ENCODE results near the gene LRRC18.

LRRC18 gene

DNA sequence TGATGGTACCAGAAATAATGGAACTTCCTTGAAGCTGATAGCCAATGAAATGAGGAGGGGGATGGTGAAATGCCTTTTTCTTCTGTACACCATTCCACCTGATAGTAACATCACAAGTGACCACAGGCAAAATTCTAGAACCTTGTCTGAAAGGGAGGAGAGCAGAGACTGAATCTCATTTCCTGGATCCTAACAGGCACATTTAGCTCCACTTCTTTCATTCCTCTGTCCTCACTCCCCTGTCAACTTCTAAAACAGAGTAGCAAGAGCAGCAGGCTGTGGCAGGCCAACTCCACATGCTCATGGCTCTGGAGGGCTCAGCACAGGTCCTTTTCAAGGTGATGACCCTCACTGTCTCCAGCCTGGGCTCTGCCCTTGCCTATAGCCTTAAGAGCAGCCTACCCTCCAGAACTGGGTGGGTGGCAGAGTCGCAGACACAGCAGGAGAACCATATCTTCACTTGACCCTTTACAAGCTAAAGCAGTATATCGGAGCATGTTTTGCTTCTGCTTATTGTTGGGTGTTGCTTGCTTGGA lies at the start of gene LRRC18:
LRRC18 (minus strand) TSS at position 51 of the 536 bp plus-strand sequence. CDS start 25,685 bp downstream, outside the sequence.
- DNase-seq: no peak

DNA sequence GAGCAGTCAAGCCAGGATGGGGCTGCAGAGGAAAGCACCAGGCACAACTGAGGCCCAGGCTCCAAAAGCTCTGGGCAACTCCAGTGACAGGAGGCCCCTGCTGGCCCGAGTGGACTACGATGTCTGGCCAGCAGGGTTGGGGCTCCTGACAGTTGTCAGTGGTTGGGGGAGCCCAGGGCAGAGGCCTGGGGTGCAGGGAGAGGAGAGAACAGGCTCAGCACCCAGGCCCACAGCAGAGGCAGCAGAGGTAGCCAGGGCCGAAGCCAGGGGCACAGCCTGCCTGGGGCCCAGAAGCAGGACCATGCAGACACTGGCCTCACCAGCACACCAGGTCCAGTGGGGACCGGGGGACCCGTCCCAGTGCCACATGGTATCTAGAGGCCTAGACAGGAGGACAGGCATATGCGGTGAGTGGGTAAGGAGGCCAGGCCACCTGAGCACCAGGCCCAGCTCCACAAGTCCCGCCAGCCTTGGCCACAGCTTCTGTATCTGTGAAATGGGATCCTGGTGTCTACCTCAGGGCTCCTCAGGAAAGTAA lies 46.0 kb upstream of the LRRC18 start:
- no peak for DNase-seq

DNA sequence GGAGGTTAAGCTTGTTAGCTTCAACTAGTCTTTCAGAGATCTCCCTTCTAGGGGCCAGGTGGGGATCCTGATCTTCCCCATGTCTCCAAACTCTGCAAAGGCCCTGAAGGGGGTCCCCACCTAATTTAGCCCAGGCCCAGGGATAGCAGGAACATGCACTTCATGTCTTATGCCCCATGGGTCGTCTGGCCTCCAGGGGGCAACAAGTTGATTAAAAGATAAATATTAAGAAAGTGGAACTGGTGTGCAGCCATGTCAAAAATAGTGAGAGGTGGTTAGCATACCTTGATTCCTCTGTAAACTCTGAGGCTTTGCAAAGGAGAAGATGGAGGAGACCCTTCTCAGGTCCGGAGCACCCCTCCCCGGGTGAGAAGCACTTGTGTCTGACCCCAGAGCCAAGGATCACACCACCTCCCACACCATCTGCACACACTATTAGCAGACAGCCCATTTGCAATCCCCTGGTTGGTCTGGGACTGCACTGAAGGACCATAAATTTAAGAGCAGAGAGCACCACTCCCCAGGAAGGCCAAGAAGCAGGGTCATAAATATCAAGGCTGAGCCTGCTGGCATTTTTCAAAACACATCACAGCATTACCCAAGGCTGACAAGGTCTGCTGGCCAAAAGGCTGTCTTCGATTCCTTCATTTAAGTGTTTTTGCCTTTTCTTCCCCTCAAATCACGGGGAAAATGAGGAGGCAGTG lies 44.2 kb upstream of the LRRC18 start:
- no peak for DNase-seq

DNA sequence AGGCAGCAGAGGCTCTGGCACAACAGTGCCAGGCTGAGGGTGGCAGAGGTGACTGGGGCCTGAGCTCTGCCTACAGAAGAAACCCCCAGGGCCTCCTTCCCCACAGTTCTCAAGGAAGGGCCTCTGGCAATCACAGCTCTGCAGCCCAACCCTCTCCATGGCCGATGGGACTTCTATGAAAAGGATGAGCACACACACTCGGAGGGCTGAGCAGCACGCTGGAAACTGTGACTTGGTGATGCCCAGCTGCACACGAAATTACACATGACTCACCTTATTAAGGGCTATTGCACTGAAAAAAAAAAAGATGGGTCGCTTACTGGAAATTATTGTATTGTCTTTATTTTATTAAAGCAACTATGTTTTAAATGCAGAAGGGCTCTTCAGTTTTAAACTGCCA lies 42.9 kb upstream of the LRRC18 start:
- no peak for DNase-seq

DNA sequence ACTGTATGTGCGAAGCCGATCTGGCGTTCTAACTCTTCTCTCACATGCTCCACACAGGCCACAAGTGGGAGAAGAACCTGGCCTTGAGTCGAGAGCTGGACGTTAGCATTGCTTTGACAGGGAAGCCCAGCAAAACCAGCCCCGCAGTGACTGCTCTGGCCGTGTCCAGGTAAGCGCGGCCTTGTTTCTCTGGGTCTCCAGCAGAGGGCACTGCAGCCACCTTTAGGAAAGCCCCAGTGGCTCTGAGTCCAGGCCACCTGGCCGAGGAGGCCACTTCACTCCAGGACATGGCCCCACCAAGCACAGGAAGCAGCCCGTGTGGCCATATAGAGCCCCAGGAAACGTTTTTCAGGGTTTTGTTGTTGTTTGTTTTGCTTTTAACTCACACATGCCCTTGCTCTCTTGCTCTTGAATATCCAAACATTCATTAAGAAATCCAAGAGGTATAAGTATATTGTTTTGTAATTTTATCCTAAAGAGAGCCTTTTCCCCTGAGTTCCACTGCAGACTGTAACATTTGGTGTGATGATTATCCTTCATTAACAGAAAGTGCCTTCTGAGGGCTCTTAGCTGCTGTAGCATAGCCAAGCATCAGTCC lies 41.8 kb upstream of the LRRC18 start:
- DNase-seq: peak in 1 of 2 experiments; percentile 1

DNA sequence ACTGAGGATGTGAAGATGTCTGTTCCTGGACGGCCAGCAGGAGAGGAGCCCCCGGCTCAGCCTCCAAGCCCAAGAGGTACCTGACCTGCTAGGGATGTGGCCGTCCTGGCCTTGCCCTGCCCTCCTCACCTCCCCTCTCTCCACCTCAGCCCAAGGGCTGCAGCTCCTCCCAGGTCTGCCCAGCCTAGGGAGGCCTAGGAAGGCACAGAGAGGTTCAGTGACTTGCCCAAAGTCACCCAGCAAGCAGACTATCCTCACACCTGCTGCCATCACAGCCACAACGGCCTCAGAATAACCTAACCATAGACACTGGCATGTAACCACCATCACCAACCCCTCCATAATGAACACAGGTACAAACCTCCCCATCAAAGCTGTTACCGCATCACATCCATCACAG lies 38.7 kb upstream of the LRRC18 start:
- DNase-seq: no peak

DNA sequence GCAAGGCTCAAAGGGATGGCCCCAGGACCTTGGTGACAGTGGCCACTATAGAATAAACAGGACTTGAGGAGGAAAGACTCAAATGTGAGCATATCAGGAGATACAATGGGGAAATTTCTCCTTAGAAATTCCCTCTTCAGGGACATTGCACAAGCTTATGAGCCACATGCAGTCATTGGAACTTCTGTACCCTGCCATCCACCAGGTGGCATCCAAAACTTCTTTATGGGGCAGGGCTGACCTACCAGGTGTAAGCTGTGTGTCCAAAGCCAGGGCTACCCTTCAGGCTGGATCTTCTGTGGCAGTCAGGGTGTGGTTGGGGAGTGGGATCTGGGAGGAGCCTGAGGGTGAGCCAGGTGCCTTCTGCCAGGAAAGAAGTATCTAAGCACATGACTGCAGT lies 36.6 kb upstream of the LRRC18 start:
- no peak for DNase-seq

DNA sequence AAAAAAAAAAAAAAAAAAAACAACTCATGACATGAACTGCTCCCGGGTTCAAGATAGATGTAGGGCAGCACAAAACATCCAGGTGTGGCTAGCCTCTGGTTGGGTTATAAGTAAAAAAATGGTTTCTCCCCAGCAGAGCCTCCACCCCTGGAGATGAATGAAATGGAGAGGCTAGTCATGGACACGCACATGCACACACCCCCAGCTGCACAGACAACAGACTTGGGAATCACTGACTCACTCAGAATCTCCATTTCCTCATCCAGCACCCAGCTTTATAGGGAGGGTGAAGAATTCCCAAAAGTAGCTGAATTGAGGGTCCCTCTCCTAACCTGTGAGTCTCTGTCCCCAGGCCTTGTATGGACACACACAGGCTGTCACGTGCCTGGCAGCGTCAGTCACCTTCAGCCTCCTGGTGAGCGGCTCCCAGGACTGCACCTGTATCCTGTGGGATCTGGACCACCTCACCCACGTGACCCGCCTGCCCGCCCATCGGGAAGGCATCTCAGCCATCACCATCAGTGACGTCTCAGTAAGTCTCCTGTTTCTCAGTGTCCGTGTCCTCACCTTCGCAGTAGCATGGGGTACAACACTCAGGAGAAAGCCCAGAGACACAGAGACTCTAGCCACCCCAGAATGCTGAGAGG lies 35.0 kb upstream of the LRRC18 start:
- DNase-seq: no peak

DNA sequence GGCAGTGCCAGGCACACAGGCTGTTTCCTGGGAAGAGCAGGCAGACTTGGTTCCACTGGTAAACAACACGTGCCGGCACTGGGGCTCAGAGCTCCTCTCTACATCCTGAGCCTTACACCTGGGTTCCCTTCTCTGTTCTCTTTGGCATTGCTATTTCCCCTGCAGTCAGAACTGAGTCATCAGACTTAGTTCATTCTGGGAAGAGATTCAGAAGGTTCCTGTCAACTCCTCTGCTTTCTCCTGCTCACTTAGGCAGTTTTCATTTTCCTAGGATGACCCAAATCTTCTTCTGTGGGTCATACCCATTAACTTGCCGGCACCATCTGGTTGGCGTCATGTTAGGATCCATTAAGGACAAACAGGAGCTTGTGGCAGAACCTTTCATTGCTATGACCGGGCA lies 33.4 kb upstream of the LRRC18 start:
- no peak for DNase-seq

DNA sequence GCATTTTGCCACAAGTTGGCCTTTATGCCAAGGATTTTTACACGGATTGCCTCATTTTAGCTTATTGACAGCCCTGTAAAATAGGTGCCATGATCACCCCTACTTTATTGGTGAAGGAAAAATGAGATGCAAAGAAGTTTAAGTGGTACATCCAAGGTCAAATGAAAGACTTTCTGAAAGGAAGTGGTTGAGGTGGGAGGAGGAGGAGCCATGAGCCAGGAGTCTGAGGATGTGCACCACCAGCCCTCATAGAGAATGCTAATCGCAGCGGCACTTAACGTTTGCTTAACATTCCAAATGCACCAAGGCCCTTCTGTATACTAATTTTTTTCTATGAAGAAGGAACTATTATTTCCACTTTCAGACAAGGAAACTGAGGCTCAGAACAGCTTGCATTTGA lies 31.0 kb upstream of the LRRC18 start:
- DNase-seq: no peak

DNA sequence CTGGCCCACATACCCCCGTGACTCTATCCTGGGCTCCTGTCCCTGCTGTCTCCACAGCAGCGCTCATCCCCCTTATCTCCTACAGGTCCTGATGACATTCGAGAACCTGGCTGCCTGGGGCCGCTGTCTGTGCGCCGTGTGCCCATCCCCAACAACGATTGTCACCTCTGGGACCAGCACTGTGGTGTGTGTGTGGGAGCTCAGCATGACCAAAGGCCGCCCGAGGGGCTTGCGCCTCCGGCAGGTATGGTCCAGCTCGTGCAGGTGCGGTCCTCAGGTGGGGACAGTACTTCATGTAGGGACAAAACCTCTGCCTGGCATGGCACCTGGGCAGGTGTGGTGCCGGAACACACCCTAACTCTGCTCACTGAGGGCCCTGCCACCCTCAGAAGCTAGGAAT lies 30.4 kb upstream of the LRRC18 start:
- DNase-seq: no peak

DNA sequence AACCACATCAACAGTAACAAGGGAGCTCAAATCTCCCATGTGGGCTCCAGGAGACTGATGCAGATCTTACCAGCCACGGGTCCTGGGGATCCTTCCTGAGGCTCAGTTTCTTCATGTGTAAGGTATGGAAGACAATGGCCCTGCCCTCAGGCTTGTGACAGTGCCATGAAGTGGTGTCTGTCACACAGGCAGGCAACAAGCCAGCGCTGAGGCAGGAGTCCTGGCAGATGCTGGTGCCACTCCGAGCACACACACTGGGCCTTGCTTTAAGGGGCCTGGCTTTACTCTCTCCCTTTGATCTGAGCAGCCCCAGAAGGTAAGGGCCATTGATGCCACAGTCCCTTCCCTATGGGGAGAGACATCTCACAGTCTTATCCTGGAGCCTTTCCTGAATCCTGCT lies 28.4 kb upstream of the LRRC18 start:
- no peak for DNase-seq

DNA sequence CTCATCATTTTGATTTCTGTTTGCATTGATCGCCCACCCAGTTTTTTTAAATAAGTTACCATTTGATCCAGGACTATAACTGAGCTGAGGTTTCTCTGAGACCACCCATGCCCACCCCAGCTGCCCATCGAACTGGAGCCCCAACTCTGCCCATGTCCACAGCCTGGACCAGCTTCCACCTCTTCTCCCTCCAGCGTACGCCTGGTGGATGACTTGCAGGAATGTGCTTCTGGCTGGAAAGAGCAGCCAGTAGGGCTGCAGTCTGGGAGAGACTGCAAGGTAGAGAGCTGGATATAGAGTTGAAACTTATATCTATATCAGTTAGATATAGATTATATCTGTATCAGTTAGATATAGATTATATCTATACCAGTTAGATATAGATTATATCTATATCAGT lies 25.8 kb upstream of the LRRC18 start:
- no peak for DNase-seq

DNA sequence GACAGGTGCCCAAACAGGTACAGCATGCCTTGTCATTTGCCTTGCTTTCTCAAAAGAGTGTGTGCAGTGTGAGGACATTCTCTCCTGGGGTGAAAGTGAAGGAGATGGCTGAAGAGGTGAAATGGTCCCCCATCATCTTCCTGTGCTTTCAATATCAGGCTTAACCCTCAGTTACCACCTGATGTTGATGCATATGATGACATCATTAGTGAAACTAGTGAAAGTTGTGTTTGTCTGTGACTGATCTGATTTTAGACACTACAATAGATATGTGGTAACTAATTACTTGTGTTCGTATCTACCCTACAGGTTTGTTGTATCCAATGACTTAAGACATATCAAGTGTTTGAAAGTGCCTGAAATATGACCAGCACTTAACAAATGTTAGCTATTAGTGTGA lies 24.4 kb upstream of the LRRC18 start:
- DNase-seq: no peak

DNA sequence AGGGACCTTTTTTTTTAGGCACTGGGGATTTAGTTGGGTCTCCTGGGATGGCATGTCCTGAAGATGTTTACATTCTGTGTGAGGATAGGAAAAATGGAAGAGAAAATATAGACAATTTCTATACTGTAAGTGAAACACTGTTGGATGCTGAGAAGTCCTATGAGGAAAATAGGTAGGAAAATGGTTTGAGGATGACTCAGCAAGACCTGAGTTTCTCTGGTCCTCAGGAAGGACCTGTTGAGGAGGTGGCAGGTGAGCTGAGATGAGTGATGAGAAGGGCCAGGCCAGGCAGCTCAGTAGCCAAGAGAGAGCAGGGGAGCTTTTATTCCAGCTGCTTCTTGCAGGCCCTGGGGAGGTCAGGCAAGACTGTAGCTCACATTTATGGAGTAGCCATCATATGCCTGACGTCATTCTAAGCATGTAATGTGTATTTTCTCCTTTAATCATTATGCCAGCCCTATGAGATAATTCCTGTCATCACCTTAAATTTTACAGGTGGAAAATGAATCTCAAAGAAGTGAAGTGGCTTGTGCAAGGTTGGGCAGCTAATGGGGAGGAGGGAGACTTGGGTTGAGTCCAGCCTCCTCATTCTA lies 19.1 kb upstream of the LRRC18 start:
- no peak for DNase-seq

DNA sequence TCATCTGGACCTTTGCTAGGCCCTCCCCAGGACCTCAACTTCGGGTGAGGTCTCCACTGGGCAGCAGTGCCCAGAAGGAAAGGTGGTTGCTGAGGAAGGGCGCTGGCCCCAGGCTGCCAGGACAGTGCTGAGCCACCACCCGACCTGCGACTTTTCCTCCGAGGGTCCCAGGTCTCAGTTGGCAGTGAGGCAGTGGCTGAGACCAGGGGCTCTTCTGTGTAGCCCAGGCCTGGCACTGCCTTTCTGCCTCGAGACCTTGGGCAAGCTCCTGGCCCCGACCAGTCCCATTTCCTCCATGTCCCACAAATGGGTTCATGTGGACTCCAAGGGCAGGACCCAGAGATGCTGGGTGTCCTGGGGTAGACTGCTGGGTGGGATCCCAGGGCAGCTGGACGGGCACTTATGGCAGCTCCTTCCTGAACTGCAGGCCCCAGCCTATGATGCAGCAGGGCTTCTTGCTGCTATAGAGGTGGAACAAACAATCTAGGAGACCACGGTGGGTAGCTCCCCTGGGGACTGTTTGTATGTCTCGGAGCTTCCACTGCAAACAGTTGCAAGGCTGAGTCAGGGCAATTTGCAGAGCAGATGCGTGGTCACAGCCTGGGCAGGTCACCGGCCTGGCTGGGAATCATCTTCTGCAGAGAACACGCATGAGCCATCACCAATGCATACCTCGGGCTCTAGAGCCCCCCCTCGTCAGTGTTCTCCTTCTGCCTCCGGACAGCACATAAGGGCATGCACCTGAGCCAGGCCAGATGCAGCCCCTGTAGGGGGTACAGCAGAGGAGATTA lies 17.9 kb upstream of the LRRC18 start:
- DNase-seq: no peak

DNA sequence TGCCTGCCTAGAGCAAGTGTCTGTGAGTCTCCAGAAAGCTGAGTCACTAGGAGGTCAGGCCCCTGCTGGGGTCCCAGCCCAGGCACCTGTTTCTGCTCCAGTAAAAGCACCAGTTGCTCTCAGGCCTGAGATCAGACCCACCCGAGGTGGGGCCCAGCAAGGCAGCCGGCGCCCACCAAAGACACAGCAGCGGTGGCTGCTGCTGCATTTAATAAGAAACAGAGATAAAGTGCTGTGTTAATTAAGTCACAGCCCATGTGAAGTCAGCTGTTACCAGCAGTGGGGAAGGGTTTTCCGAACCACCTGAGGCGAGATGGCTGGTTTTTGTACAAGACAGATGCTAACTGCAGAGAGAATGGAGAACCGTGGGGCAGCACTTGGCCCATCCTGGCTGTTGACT lies 12.1 kb upstream of the LRRC18 start:
- no peak for DNase-seq

DNA sequence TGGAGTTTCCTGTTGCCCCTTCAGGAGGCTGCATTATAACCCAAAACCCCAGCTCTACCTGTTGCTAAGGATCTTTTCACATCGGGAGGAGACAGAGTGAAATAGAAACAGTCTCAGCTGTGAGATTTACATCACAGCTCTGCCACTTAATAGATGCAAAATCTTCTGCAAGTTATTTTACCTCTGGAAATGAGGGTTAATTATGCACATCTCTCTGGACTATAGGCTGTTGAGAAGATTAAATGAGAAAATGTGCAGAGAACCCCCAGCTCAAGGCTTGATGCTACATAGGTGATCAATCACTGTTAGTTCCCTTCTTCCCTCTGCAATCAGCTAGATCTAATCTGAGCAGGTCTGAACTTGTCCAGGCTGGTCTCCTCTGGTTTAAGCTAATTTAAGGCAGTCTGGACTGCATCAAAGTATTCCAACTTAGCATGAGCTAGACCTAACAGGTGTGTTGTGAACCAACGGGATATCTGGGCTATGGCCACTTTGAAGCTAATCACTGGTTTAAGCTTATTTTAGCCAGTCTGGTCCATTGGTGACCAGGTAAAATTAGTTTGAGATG lies 8.9 kb upstream of the LRRC18 start:
- no peak for DNase-seq

DNA sequence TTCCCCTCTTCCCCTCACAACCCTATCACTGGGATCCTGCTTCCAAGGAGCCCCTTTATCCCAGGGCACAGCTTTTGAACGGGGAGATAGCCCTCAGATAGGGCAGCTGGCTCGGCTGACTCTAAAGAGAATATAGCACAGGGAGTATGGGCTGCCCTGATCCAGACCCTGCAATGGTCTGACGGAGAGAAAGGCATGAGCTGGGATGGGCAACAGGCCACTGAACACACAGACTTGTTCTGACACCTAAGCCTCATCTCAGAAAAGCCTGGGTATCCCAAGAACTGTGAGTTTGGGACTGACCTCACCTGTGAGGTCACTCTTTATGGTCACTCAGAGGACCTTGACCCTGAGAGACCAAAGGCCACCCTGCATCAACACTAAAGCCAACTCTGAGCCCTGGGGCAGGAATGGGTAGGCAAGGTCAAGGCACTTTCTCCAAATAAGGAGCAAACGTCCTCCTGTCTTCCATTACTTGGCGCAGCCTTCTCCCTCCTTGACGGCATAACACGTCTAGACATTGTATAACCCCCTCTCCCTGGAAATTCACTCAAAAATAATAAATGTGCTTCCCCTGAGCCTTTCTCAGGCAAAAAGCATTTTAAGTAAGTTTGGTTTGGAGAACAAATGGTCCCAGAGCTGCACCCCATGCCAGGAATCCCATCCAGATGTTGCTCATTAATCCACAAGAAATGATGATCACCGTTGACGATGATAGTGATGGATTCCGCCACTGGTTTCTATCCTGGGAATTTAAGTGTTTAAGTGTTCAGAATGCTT lies 8.2 kb upstream of the LRRC18 start:
- DNase-seq: no peak

DNA sequence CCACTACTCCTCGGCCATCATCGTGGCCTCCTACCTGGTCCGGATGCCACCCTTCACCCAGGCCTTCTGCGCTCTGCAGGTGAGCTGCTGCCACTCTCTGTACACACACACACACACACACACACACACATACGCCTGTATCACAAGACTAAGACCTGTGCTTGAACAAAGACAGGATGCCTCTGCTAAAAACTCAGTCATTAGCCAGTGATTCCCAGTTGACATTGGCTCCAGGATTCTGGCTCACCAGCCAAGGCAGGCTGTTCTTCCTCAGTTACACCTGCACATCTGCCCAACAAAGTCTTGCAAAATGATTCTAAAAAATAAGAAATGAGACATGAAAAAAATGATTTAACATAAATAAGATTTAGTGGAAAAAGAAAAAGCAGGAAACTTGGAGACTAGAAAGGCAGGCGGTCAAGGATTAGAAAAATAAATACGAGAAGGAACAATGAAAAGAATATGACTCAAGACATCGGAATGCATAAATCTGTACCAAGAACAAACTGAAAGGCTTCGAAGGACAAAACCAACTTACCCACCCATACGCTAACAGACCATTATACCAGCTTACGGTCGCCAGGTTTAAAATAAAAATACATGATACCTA lies 7.4 kb upstream of the LRRC18 start:
- DNase-seq: no peak

DNA sequence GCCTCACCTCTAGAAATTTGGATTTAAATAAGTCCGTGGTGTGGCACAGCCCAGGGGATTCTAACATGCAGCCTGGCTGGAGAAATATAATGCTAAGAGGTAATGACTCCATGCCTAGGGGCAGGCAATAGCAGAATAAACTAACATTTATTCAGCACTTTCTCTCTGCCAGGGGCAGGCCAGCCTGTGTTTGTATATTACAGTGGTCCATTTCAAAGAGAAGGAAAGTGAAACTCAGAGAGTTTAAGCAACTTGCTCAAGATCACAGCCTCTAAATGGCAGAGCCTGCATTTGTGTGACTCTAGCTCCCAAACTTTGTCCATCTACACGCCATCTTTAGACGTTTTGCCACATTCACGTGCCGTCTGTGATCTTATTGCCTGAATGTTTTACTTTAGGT lies 6.7 kb upstream of the LRRC18 start:
- DNase-seq: no peak
